Measurements from ENCODE around the gene CHD1. TPM values are rescaled to one million over a fixed set of nuclear protein-coding genes. Genes with fewer than 3 reads are reported as not detected.
A peak's percentile ranks its signal among the peaks of the same experiment; 100 is the strongest.

The CHD1 gene
- total RNA-seq, 1 donor from 2014 or later = 39.0 TPM

DNA sequence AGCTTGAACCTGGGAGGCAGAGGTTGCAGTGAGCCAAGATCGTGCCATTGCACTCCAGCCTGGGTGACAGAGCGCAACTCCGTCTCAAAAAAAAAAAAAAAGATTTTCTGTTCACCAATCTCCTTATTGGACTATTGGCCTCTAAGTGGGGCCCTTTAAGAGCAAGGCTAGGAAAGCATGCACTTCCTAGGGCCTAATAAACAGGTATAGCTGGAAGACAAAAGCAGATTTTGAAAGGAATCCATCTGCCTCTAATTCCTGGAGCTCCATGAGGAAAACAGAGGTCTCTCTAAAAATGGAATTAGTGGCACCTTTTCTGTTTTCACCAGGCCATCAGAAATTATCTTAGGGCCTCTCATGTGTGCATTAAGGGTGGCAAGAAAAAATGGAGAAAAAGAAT lies 85.3 kb downstream of the CHD1 start:
- Histone ChIP-seq H3K27me3 (ENCODE audit: insufficient read depth, low read length) (no peaks in the 10 kb centered on the region), H3K4me2 (ENCODE audit: low read length) (no peak overlapping the region), H3K36me3 (ENCODE audit: insufficient read depth, low read length) (no peaks in the 10 kb centered on the region), H4K20me1 (ENCODE audit: insufficient read depth, low read length) (no peaks in the 10 kb centered on the region), H3K27ac (ENCODE audit: low read depth, low read length) (no peak overlapping the region), H3K9me3 (ENCODE audit: insufficient read depth, low read depth, low read length) (peaks cover 6% of the 10 kb centered on the region), H3K4me3 (ENCODE audit: insufficient read depth, low read depth, low read length) (no peak overlapping the region), H3K9ac (ENCODE audit: low read length) (no peak overlapping the region), H3K4me1 (ENCODE audit: insufficient read depth, low read length) (no peaks in the 10 kb centered on the region), H3K79me2 (ENCODE audit: insufficient read depth, low read length) (no peaks in the 10 kb centered on the region), H2AFZ (ENCODE audit: low read depth, low read length) (no peak overlapping the region)
- H3K9me3 Mint-ChIP-seq (ENCODE audit: unreplicated experiment) = peaks cover 12% of the 10 kb centered on the region
- H3K4me1 Mint-ChIP-seq (ENCODE audit: low read depth, unreplicated experiment) = peaks cover 9% of the 10 kb centered on the region
- TF ChIP-seq EZH2 (IDR thresholded peaks at IDR 0.05; ENCODE audit: insufficient read depth, low read length) = no peak
- TF ChIP-seq, protein P1, sequence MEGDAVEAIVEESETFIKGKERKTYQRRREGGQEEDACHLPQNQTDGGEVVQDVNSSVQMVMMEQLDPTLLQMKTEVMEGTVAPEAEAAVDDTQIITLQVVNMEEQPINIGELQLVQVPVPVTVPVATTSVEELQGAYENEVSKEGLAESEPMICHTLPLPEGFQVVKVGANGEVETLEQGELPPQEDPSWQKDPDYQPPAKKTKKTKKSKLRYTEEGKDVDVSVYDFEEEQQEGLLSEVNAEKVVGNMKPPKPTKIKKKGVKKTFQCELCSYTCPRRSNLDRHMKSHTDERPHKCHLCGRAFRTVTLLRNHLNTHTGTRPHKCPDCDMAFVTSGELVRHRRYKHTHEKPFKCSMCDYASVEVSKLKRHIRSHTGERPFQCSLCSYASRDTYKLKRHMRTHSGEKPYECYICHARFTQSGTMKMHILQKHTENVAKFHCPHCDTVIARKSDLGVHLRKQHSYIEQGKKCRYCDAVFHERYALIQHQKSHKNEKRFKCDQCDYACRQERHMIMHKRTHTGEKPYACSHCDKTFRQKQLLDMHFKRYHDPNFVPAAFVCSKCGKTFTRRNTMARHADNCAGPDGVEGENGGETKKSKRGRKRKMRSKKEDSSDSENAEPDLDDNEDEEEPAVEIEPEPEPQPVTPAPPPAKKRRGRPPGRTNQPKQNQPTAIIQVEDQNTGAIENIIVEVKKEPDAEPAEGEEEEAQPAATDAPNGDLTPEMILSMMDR (IDR thresholded peaks at IDR 0.05; ENCODE audit: insufficient read depth, low read depth, low read length) = no peak
- H3K36me3 Mint-ChIP-seq (ENCODE audit: low read depth, unreplicated experiment) = no peaks in the 10 kb centered on the region
- FAIRE-seq = no peak
- no peak for DNase-seq (ENCODE audit: low read depth)
- no peak overlapping the region for H3K27ac Mint-ChIP-seq (ENCODE audit: unreplicated experiment)
- no peak overlapping the region for H3K4me3 Mint-ChIP-seq (ENCODE audit: unreplicated experiment)
- H3K27me3 Mint-ChIP-seq (ENCODE audit: low read depth, unreplicated experiment) = no peaks in the 10 kb centered on the region

DNA sequence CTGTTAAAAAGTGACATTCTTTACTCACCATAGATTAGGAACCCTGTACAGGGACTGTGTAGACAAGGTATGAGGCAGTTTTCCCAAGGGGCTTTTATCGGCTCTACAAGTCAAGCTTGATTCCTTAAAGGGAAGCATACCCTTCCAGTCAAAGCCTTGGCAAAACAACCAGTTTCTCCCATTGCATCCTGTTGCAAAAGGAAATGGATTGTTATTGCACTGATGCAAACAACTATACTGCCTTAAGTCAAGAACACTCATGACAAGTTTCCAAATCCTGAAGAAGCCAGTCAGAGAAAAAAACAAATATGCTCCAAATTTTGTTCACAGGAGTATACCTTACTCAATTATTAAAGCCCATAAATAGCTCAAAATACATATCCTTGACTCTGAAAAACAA lies 87.9 kb downstream of the CHD1 start:
- Histone ChIP-seq H3K4me2 (ENCODE audit: low read length) (no peak overlapping the region), H3K4me1 (ENCODE audit: insufficient read depth, low read length) (no peaks in the 10 kb centered on the region), H3K4me3 (ENCODE audit: insufficient read depth, low read depth, low read length) (no peak overlapping the region), H4K20me1 (ENCODE audit: insufficient read depth, low read length) (no peaks in the 10 kb centered on the region), H3K27me3 (ENCODE audit: insufficient read depth, low read length) (no peaks in the 10 kb centered on the region), H2AFZ (ENCODE audit: low read depth, low read length) (no peak overlapping the region), H3K36me3 (ENCODE audit: insufficient read depth, low read length) (no peaks in the 10 kb centered on the region), H3K79me2 (ENCODE audit: insufficient read depth, low read length) (no peaks in the 10 kb centered on the region), H3K27ac (ENCODE audit: low read depth, low read length) (no peak overlapping the region), H3K9me3 (ENCODE audit: insufficient read depth, low read depth, low read length) (peaks cover 6% of the 10 kb centered on the region), H3K9ac (ENCODE audit: low read length) (no peak overlapping the region)
- TF ChIP-seq, protein P1 (IDR thresholded peaks at IDR 0.05; ENCODE audit: insufficient read depth, low read depth, low read length) = no peak
- no peak for TF ChIP-seq EZH2 (IDR thresholded peaks at IDR 0.05; ENCODE audit: insufficient read depth, low read length)
- Mint-ChIP-seq H3K27ac (ENCODE audit: unreplicated experiment) (no peak overlapping the region), H3K4me1 (ENCODE audit: low read depth, unreplicated experiment) (no peaks in the 10 kb centered on the region), H3K4me3 (ENCODE audit: unreplicated experiment) (no peak overlapping the region), H3K36me3 (ENCODE audit: low read depth, unreplicated experiment) (no peaks in the 10 kb centered on the region), H3K27me3 (ENCODE audit: low read depth, unreplicated experiment) (no peaks in the 10 kb centered on the region), H3K9me3 (ENCODE audit: unreplicated experiment) (peaks cover 10% of the 10 kb centered on the region)
- DNase-seq (ENCODE audit: low read depth) = no peak
- no peak for FAIRE-seq

DNA sequence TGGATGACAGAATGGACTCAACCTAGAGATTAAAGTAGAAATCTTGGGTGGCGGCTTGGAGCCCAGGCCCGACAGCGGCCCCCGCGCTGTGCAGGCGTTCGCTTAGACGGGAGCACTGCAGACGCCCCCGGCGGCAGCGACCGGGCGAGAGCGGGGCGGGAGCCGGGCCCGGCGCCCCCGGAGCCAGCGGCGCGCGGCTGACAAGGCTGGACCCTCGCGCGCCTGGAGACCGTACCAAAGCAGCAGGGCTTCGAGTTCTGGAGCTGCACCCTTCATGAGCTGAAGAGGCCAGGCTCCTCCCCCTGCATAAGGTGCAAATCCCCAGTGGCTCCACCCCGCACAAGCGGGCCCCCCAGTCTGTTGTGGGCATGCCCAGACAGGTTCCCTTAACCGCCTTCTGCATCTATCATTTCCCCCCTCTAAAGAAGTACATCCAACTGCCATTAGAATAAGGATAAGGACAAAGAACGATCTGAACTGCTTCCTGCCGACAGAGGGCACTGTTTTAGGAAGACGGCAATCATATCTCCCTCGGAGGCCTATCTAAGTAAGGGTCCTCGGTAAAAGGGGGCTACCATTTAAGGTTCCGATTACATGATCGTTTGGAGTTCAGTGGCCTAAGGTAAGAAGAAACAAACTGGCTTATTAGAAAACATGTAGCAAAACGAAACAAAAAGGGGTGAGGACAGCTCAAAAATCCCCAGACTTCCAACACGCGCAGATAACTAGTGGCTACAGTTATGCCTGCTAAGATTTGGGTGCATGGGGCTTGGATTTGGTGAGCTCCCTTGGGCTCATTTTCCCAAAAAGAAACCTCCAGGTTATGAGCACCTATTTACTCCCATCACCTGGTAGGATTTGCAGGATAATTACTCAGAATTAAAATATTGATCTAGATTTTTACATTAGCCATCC lies 89.1 kb downstream of the CHD1 start:
- Mint-ChIP-seq H3K4me3 (ENCODE audit: unreplicated experiment) (no peak overlapping the region), H3K27ac (ENCODE audit: unreplicated experiment) (no peak overlapping the region), H3K27me3 (ENCODE audit: low read depth, unreplicated experiment) (no peaks in the 10 kb centered on the region), H3K9me3 (ENCODE audit: unreplicated experiment) (peaks cover 5% of the 10 kb centered on the region), H3K36me3 (ENCODE audit: low read depth, unreplicated experiment) (no peaks in the 10 kb centered on the region), H3K4me1 (ENCODE audit: low read depth, unreplicated experiment) (no peaks in the 10 kb centered on the region)
- Histone ChIP-seq H3K36me3 (ENCODE audit: insufficient read depth, low read length) (no peaks in the 10 kb centered on the region), H3K9ac (ENCODE audit: low read length) (no peak overlapping the region), H3K4me2 (ENCODE audit: low read length) (peak overlapping the region; percentile 35), H3K4me3 (ENCODE audit: insufficient read depth, low read depth, low read length) (no peak overlapping the region), H3K27ac (ENCODE audit: low read depth, low read length) (no peak overlapping the region), H3K4me1 (ENCODE audit: insufficient read depth, low read length) (no peaks in the 10 kb centered on the region), H3K79me2 (ENCODE audit: insufficient read depth, low read length) (no peaks in the 10 kb centered on the region), H2AFZ (ENCODE audit: low read depth, low read length) (peak overlapping the region; percentile 48), H4K20me1 (ENCODE audit: insufficient read depth, low read length) (no peaks in the 10 kb centered on the region), H3K9me3 (ENCODE audit: insufficient read depth, low read depth, low read length) (peaks cover 6% of the 10 kb centered on the region), H3K27me3 (ENCODE audit: insufficient read depth, low read length) (no peaks in the 10 kb centered on the region)
- FAIRE-seq (no peak), DNase-seq (ENCODE audit: low read depth) (peak; percentile 10)
- TF ChIP-seq, protein P1 (IDR thresholded peaks at IDR 0.05; ENCODE audit: insufficient read depth, low read depth, low read length) = no peak
- TF ChIP-seq EZH2 (IDR thresholded peaks at IDR 0.05; ENCODE audit: insufficient read depth, low read length) = no peak
